Adipocyte (in vitro differentiated cells): Measurements from ENCODE around the gene PRSS27.
"Not testable (repeated sequence)": the region's sequence is repeated elsewhere in the genome, so short reads cannot be mapped to it uniquely, and the experiment has no call there.

ENCODE experiments used
- DNase-seq: peaks from one replicate; pipeline ENCODE4 v3.0.0-alpha.2; 2015; ENCODE audit warnings: low read depth
- H3K27me3 ChIP-seq: replicated peaks from 2 replicates; pipeline ENCODE4 v1.7.0; 2013; ENCODE audit warnings: mild to moderate bottlenecking, low read length, moderate library complexity; ENCODE audit not compliant: control insufficient read depth, insufficient read depth
- H3K36me3 ChIP-seq: 2 replicates; pipeline ENCODE4 v1.7.0; 2013; ENCODE audit warnings: low read length, mild to moderate bottlenecking, moderate library complexity; ENCODE audit not compliant: control insufficient read depth, insufficient read depth, severe bottlenecking
- H3K4me1 ChIP-seq: 2 replicates; pipeline ENCODE4 v1.7.0; 2013; ENCODE audit warnings: mild to moderate bottlenecking, low read length, moderate library complexity; ENCODE audit not compliant: control insufficient read depth, insufficient read depth
- H3K4me3 ChIP-seq: 2 replicates; pipeline ENCODE4 v1.7.0; 2013; ENCODE audit warnings: mild to moderate bottlenecking, low read length, moderate library complexity
- H3K9ac ChIP-seq: 2 replicates; pipeline ENCODE4 v1.7.0; 2013; ENCODE audit warnings: mild to moderate bottlenecking, low read length, moderate library complexity
- H3K9me3 ChIP-seq: 2 replicates; pipeline ENCODE4 v1.7.0; 2013; ENCODE audit warnings: mild to moderate bottlenecking, low read length, moderate library complexity; ENCODE audit not compliant: control insufficient read depth

The PRSS27 gene

DNA sequence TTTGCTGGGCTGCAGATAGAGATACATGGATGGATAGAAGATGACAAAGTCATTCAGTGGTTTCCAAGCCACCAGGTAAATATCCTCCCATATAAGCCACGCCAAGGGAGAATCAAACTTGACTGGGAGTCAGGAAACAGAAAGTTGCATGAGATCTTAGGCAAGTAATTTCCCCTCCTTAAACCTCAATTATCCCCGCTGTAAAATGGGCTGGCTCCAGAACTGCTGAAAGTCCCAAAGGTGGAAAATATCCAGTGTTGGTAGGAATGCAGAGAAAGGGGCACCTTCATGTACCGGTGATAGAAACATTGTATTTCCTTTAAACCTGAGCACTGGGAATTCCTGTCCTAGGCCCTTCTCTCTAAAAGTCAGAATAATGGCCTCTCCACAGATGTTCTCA is 43.1 kb downstream of the PRSS27 start:
- not testable (repeated sequence) for H3K4me3 ChIP-seq, H3K9me3 ChIP-seq, H3K27me3 ChIP-seq, H3K9ac ChIP-seq, H3K36me3 ChIP-seq, DNase-seq
- peaks cover 19% of the 10 kb centered on the region for H3K4me1 ChIP-seq

DNA sequence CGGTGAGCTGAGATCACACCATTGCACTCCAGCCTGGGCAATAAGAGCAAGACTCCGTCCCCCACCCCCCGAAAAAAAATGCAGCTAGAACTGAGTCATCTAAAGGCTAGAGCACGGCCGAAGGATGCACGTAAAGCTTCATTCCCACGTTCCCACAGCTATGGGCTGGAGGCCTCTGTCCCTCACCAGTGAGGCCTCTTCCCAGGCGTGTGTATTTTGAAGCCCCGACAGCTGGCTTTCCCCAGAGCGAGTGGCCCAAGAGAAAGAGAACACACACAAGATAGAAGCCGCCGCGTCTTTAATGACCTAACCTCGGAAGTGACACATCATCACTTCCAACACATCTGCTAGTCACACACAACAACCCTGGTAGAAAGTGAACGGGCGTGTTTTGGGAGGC is 44.3 kb downstream of the PRSS27 start:
- Histone ChIP-seq H3K36me3 (no peaks in the 10 kb centered on the region), H3K9me3 (no peaks in the 10 kb centered on the region), H3K9ac (no peak overlapping the region), H3K4me1 (peaks cover 15% of the 10 kb centered on the region), H3K27me3 (no peaks in the 10 kb centered on the region), H3K4me3 (no peak overlapping the region)
- no peak for DNase-seq

DNA sequence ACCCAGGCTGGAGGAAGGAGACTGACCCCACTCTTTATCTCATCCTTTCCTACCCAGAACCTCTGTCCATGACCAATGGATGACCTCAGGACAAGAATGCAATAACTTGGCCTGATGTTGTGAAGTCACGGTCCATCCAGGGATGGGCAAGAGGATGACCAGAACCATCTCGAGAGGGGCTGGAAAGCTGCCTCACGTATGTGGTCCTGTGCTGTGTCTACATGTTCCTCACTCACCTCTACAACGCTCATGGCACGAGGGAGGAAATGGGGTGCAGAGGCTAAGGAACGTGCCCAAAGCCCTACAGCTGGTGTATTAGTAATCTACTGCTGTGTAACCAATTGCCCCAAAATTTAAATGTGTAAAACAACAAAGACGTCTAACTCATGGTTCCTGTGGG is 45.0 kb downstream of the PRSS27 start:
- Histone ChIP-seq H3K4me3 (no peak overlapping the region), H3K9me3 (no peaks in the 10 kb centered on the region), H3K36me3 (no peaks in the 10 kb centered on the region), H3K4me1 (peaks cover 14% of the 10 kb centered on the region), H3K27me3 (no peaks in the 10 kb centered on the region), H3K9ac (no peak overlapping the region)
- DNase-seq, result no peak

DNA sequence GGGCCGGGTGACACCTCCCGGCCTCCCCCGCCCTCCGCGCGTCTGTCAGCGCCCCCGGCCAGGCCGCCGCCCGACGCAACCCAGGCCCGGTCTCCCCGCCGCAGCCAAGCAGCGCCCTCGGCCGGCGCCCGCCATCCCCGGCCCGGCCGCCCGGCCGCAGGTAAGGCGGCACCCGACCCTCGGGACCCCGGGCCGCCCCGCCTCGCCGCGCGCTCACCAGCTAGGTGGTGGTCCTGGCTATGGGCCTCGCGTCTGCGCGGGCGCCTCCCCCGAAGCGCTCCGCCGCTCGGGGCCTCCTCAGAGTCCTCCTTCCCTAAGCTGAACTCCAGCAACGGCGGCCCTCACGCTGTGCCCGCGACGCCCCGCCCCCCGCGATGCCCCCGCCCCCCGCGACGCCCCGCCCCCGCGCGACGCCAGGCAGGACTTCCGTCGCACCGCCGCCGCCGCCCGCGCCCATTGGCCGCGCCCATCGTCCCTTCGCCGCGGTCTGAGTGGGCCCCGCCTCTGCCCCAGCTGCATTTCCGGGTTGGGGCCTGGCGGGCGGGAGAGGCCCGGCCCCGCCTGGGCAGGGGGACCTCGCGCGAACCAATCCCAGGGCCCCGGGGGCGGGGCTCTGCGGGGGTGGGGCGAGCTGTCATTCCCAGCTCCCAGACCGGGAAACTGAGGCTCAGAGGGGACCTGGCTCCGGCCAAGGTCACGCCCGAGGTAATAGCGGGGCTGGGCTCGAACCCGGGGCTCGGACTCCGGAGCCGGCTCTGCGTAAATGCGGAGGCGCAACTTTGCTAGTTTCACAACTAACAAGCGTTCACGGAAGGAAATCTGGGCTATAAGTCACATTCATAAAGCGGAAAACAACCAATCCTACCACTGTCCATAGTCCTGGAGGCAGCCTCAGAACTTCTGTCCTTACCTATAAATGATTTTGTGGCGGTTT is 46.7 kb downstream of the PRSS27 start:
- Histone ChIP-seq H3K36me3 (peaks cover 6% of the 10 kb centered on the region), H3K4me3 (peak overlapping the region; percentile 89), H3K4me1 (peaks cover 14% of the 10 kb centered on the region), H3K27me3 (no peaks in the 10 kb centered on the region), H3K9me3 (no peaks in the 10 kb centered on the region), H3K9ac (peak overlapping the region; percentile 88)
- DNase-seq, result peak; percentile 98

DNA sequence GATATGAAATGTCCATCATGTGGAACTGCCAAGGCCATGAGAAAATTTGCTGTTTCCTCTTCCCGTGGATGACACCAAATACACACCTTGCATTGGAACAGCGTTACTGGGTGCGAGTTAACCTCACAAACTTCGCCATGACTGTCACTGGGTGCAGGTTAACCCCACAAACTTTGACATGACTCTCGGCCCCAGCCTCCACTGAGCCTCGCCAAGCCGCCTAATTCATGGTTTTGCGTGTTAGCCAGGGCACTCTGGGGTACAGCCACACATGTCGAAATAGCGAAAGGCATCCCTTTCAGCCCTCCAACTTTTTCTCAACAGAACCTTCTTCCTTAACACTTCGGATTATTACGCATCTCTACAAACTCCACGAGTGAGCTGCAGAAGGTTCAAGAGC is 48.3 kb downstream of the PRSS27 start:
- peak overlapping the region; percentile 79 for H3K4me3 ChIP-seq
- H3K27me3 ChIP-seq, result no peaks in the 10 kb centered on the region
- H3K4me1 ChIP-seq, result peaks cover 14% of the 10 kb centered on the region
- peak overlapping the region; percentile 81 for H3K9ac ChIP-seq
- no peak for DNase-seq
- H3K9me3 ChIP-seq, result no peaks in the 10 kb centered on the region
- H3K36me3 ChIP-seq, result peaks cover 12% of the 10 kb centered on the region

DNA sequence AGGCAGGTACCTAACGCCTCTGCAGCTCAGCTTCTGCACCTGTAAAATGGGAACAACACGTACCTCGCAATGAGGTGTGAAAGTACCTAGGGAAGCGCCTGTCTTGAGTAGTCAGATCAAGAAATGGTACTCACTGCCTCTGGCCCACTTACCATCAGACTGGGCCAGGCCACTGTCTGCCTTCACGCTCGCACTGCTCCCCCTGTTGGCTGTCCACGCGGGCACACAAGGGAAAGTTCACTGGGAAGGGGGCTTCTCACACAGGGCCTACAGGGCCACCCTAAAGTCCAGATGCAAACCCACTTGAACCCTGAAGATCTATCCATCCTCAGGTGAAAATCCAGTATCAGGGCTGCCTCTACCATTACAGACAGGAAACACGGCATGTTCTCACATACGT is 48.8 kb downstream of the PRSS27 start:
- not testable (repeated sequence) for H3K4me3 ChIP-seq, H3K9me3 ChIP-seq, H3K27me3 ChIP-seq, H3K9ac ChIP-seq
- Histone ChIP-seq H3K4me1 (peaks cover 14% of the 10 kb centered on the region), H3K36me3 (peaks cover 12% of the 10 kb centered on the region)
- DNase-seq, result peak; percentile 26

DNA sequence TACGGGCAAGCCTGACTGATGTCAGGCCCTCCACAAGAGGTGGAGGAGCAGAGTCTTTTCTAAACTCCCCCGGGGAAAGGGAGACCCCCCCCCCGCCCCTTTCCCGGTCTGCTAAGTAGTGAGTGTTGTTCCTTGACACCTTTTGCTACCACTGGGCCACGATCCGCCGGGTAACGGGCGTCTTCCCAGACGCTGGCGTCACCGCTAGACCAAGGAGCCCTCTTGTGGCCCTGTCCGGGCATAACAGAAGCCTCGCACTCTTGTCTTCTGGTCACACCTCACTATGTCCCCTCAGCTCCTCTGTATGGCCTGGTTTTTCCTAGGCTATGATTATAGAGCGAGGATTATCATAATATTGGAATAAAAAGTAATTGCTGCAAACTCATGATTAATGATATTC is 50.0 kb downstream of the PRSS27 start:
- DNase-seq, result peak; percentile 70

DNA sequence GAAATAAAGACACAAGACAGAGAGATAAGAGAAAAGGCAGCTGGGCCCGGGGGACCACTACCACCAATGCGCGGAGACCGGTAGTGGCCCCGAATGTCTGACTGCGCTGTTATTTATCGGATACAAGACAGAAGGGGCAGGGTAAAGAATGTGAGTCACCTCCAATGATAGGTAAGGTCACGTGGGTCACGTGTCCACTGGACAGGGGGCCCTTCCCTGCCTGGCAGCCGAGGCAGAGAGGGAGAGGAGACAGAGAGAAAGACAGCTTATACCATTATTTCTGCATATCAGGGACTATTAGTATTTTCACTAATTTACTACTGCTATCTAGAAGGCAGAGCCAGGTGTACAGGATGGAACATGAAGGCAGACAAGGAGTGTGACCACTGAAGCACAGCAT is 50.4 kb downstream of the PRSS27 start:
- Histone ChIP-seq H3K36me3 (peaks cover 12% of the 10 kb centered on the region), H3K4me1 (peaks cover 14% of the 10 kb centered on the region)
- DNase-seq, H3K4me3 ChIP-seq, H3K27me3 ChIP-seq, H3K9ac ChIP-seq, H3K9me3 ChIP-seq: not testable (repeated sequence)

More for the DNA sequence above, 50.0 kb downstream of the PRSS27 start:
- Histone ChIP-seq H3K36me3 (peaks cover 12% of the 10 kb centered on the region), H3K4me1 (peaks cover 14% of the 10 kb centered on the region)
- not testable (repeated sequence) for H3K4me3 ChIP-seq, H3K9ac ChIP-seq, H3K27me3 ChIP-seq, H3K9me3 ChIP-seq

DNA sequence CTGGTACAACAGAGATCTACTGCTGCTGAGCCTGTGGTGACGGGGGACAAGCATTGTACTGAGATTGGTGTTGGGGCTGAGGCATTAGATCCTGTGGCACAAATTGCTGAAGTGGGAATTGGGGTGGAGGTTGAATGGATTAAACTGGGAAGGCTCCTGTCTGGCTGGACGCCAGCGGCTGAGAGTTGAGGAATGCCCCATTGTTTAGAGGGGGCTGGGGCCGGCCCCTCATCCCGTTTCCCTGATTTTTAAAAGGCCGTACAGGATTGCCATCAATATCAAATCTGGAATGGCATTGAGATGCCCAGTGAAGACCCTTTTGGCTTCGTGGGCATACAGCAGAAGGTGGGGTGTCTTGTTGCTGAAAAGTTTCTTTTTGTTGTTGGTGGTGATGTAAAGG is 53.4 kb downstream of the PRSS27 start:
- not testable (repeated sequence) for H3K9ac ChIP-seq, DNase-seq, H3K4me3 ChIP-seq, H3K9me3 ChIP-seq, H3K27me3 ChIP-seq
- Histone ChIP-seq H3K36me3 (peaks cover 12% of the 10 kb centered on the region), H3K4me1 (peaks cover 14% of the 10 kb centered on the region)

DNA sequence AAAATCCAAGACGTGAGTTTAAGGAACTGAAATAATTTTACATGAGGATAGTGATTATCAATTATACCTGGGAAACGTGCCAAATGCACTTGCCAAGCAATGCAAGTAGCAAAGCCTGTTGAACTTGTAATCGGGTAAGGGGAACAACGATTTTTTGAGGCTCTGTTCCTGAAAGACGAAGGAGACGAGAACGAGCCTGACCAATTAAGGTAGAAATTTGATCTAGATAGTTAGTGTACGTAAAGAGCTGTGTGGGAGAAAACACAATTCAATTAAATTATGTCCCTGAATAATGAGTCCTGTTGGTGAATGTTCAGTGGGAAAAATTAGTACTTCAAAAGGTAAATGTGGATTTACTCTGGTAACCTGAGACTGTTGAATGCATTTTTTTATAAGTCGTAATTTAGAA is 55.4 kb downstream of the PRSS27 start:
- H3K4me1 ChIP-seq, result peaks cover 12% of the 10 kb centered on the region
- H3K36me3 ChIP-seq, result peaks cover 12% of the 10 kb centered on the region
- peak overlapping the region; percentile 78 for H3K9ac ChIP-seq
- H3K27me3 ChIP-seq, result no peaks in the 10 kb centered on the region
- H3K4me3 ChIP-seq, result no peak overlapping the region
- no peak for DNase-seq
- H3K9me3 ChIP-seq, result no peaks in the 10 kb centered on the region

DNA sequence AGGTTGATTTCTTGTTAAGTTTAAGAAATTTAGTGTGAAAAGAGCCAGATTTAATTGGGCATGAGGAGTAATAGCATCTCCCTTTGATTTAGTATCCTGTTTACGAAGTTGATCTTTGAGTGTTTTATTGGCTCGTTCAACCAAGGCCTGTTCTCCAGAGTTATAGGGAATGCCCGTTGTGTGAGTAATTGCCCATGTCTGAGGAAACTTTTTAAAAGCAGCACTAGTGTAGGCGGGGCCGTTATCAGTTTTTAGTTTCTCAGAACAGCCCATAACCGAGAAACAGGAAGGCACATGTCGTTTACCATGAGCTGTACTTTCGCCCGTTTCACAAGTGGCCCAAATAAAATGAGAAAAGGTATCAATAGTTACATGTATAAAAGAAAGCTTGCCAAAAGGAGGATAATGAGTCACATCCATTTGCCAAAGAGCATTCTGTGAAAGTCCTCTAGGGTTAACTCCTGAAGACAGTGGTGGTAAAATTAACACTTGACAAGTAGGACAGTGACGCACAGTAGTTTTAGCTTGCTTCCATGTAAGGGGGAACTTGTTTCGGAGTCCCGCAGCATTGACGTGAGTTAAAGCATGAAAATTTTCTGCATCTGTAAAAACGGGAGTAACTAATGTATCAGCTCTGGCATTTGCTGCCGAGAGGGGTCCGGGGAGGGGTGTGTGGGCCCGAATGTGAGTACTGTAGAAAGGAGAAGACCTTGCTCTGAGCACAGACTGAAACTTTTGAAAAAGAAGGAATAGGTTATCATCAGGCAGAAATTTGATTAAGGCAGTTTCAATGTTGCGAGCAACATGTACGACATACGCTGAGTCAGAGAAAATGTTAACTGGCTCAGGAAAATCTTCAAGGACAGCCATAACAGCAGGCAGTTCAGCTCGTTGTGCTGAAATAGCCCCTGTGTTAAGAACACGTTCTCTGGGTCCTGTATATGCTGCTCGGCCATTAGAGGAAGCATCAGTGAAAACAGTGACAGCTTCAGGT is 56.2 kb downstream of the PRSS27 start:
- peak overlapping the region; percentile 61 for H3K4me3 ChIP-seq
- DNase-seq, result peak; percentile 55

More for the DNA sequence above, 56.2 kb downstream of the PRSS27 start:
- Histone ChIP-seq H3K4me1 (peaks cover 12% of the 10 kb centered on the region), H3K27me3 (no peaks in the 10 kb centered on the region), H3K9me3 (no peaks in the 10 kb centered on the region), H3K9ac (peak overlapping the region; percentile 78), H3K36me3 (peaks cover 10% of the 10 kb centered on the region)
